D341Med (cell line): ENCODE results near the gene EDAR.

Experiments
- DNase-seq: peaks from one replicate; pipeline ENCODE4 v3.0.0; 2012; ENCODE audit warnings: low spot score

The EDAR gene

DNA sequence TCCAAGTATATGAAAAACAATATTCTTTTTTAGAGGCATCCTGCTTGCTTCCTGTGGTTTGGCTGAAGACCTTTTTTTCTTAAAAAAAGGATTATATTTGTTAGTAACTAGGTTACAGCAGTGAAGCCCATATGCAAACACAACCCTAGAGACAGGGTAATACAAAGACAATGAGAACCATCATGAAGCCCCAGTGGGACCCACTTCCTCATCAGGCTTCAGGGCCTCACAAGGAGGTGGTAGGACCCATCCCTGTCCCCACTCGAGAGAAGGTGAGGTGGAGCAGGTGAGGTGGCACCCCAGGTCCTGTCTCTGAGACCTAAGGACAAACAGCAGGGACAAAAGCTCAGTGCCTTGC lies 80.3 kb downstream of the EDAR start:
- DNase-seq, result no peak

DNA sequence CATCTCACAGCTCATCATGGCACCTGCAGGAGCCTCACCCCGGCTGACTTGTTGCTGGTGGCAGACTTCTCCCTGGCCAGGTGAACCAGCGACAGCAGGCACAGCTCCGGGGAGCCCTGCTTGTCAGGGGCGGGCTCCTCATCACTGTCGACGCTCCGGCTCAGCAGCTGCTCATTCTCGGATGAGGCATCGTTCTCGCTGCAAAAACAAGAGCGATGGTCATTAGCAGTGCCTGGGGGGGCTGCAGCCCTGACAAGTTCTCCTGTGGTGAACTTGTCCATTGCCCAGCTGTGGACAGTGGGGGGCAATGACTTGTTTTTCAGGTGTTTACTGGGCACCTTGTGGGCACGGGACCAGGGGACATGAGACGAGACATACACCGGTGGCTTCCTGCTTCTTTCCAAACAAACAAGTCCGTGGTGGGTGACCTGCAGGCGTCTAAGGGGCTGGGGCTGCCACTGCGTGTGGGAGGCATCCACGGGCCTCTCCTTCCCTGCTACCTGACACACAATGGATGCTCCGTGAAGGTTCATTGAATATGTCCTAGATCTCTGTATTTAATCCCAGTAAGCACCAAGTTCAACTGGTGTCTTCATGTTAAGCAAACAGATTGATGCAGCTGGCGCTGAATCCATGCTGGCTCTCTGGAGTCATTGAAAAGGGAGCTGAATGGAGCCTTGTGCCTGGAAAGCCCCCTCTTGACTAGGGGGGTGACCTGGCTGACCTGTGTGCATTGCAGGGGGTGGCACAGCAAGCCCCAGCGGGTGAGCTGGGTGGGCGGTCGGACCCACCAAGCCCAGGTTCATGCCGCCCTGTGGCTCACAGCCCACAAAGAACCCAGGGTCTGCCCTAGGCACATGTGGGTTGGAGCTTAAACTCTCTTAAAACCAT lies 81.0 kb downstream of the EDAR start:
- DNase-seq, result peak; percentile 15

GRCh38 chr2:108906403-108907077 lies 82.5 kb downstream of the EDAR start:
- peak; percentile 14 for DNase-seq

GRCh38 chr2:108905906-108906305 lies 83.1 kb downstream of the EDAR start:
- DNase-seq, result peak; percentile 8

DNA sequence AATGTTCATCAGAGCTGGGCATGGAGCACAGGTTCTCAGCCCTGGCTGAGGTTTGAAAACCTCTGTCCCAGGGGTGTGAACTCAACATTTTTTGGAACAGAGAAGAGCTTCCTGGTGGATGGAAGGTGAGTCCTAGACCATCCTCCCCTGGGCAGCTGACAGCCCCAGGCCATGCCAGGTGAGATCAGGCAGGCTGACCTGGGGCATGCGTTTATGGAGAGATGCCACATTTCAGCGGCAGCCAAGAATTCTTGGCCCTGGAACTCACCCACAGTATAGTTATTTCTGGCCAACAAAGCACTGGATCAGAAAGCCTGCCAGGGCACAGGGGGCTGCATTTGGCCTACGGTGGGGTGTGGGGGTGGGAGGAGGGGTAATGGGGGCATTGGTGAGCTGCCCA lies 83.8 kb downstream of the EDAR start:
- peak; percentile 10 for DNase-seq

GRCh38 chr2:108904680-108905079 lies 84.3 kb downstream of the EDAR start:
- DNase-seq, result no peak

GRCh38 chr2:108898315-108899082 lies 90.5 kb downstream of the EDAR start:
- DNase-seq, result no peak

DNA sequence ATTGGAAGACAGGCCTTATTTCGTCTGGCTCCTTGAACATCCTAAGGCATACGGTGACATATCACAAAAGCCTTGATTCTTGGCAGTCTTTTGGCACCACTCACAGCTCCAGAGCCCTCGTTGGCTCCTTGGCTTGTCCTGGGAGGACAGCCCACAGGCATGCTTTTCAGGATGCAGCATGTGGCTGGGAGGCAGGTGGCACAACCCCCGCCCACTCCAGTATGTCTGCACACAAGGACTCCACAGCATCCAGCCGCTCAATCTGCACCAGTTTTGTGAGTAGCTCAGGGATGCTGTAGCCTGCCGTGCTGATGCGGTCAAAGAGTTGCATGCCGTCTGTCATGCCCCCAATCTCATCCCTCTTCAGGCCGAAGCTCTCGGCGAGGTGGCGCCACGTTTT lies 92.3 kb downstream of the EDAR start:
- no peak for DNase-seq

GRCh38 chr2:108895188-108895587 lies 93.8 kb downstream of the EDAR start:
- DNase-seq, result no peak

DNA sequence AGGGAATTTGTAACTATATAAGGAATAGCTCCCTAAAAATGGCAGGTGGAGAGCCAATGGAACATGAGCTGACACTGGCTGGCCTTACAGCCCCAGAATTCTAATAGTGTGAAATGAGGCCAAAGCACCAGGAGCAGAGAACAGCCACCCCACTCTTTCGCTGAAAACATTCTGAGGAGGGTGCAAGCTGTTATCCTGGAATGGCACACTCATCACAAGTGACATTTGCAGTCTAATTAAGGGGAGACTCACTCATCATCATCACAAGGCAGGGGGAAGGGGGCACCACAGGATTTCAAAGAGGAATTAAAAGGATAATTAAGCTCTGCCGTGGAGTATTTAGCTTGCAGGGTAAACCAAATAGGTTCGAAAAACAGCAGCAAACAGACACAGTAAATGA lies 94.3 kb downstream of the EDAR start:
- no peak for DNase-seq

DNA sequence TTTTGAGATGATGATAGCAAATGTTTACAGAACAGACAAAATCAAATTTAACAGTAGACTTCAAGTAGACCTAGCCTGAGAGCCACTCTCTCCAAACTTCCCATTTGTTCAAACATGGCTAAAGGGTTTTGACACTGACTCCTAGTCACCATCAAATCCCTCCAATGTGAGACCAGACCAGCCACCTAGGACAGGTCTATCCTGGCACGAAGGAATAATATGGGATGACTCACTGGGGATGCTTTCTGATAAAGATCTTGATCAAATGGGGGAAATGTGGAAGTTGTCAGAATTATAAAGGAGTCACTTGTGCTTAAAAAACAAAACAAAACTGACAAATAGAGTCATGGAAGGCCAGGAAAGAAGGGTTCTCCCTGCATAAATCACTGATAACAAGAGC lies 95.7 kb downstream of the EDAR start:
- DNase-seq, result no peak

- no peak for DNase-seq
These were observed 99.1 kb downstream of the EDAR start for GRCh38 chr2:108889907-108890306.

- no peak for DNase-seq
These were observed 104.4 kb downstream of the EDAR start for GRCh38 chr2:108884619-108885018.

DNA sequence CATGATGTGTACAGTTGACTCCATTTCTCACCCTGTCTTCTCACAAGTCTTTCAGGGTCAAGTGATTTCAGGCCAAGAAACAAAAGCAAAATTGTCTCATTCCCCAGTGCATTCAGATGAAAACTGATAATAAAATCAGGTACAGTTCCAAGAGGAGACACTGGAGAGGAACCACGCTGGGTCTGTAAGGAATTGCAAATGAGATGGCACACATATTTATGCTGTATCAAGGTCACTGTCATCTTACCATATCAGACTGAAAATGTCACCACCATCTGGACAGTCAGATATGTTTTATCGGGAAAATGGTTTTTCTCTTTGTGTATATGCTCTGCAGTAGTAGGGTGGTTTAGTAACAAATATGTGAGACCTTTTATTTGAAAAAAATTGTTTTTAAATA lies 110.7 kb downstream of the EDAR start:
- DNase-seq, result no peak

DNA sequence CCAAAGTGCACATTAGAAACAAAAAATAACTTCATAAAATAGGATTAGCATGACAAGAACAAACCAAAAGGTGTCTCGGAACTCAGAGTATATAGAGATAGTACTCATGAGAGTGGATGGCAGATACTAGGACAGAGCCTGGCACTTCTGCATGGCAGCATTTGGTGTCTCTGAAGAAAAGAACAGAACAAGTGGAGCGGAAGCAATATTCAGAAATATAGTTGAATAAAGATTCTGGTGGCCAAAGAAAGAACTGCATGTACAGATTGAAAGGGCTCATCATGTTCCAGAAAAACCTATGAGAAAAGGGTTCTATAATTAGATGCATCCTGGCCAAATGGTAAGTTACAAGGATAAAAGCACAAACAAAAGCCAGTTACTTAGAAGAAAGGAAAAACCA lies 111.5 kb downstream of the EDAR start:
- DNase-seq, result no peak

- no peak for DNase-seq
These were observed 118.9 kb downstream of the EDAR start for GRCh38 chr2:108870069-108870644.

DNA sequence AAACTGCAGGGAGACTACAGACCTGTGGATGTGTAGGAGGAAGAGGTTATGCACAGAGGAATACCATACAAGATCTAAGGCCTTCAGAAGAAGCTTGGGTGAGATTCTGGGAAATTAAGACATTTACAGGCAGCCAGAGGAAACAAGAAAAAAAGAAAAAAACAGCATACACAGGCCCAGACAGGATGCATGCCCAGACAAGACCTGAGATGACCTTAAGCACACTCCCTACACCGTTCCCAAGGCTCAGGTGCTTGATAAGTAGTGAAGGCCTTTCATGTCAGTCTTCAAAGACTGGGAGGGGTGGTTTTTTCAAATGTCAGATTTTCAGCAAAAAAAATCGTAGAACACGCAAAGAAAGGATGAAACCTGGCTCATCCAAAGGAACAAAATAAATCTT lies 119.5 kb downstream of the EDAR start:
- DNase-seq, result no peak

DNA sequence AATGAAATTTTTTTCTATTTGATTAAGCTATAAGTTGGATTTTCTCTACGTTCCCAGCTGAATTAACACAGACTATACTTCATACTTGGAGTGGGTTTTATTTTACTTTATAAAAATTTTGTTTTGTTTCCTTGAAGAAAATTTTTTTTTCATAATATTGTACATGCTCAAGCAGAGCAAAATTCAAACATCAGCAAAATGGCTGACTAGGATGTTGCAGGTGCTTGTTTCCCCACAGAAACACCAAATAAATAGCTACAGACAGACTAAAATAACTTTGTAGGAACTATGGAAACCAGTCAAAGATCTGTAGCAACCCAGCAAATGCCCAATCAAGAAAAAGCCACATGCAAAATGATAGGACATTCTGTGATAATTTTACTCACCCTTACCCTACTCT lies 120.1 kb downstream of the EDAR start:
- DNase-seq, result no peak

GRCh38 chr2:108866041-108866440 lies 123.0 kb downstream of the EDAR start:
- DNase-seq, result no peak

DNA sequence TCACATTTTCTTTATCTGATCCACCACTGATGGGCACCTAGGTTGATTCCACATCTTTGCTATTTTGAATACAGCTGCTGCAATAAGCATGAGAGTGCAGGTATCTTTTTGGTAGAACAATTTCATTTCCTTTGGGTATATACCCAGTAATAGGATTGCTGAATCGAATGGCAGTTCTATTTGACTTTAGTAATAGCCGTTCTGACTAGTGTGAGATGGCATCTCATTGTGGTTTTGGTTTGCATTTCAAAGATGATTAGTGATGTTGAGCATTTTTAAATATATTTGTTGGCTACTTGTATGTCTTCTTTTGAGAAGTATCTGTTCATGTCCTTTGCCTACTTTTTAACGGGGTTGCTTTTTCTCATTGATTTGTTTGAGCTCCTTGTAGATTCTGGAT lies 130.1 kb downstream of the EDAR start:
- no peak for DNase-seq

- no peak for DNase-seq
These were observed 133.8 kb downstream of the EDAR start for GRCh38 chr2:108855194-108855593.

GRCh38 chr2:108854484-108854883 lies 134.5 kb downstream of the EDAR start:
- no peak for DNase-seq

DNA sequence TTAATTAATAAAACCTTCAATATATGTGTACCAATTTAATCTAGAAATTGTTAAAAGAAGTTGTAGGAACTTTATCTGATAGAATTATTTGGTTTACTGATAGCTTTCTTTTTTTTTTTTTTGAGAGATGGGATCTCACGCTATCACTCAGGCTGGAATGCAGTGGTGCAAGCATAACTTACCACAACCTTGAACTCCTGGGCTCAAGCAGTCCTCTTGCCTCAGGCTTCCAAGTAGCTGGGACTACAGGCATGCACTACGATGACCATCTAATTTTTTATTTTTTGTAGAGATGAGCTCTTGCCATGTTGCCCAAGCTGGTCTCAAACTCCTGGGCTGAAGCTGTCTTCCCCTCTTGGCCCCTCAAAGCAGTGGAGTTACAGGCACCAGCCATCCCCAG lies 135.6 kb downstream of the EDAR start:
- no peak for DNase-seq
